AG08396 (cell line): ENCODE measurements around the gene SH3BP1.

Source experiments
- DNase-seq: peaks from one replicate; pipeline ENCODE4 v3.0.0; 2012; ENCODE audit warnings: low spot score, mixed read lengths

SH3BP1 gene

DNA sequence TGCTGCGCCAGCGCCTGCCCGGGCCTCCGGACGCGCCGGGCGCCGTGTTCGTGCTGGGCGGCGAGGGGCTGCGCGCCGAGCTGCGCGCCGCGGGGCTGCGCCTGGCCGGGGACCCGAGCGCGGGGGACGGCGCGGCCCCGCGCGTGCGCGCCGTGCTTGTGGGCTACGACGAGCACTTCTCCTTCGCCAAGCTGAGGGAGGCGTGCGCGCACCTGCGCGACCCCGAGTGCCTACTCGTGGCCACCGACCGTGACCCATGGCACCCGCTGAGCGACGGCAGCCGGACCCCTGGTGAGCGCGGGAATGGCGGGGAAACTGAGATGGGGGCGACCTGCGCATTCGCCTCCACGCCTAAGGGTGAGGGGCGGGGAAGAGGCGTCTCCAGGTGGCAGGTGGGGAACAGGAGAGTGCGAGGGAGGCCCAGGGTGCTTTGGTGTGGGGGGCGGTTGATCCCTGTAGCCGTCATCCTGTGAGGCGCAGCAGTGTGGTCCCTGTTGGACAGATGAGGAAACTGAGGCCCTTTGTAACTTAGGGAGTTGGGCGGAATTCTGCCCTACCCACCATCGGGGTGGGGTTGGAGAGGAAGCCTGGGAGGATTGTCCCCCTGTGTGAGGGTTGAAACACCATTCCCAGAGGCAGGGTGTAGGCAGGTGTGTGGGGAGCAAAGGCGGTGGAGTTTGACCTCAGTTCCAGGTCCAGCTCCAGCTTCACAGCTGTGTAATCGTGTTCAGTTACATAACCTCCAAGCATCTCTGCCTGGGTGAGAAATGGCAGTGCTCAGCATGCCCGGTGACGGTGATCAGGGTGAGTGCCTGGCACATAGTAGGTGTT lies 19.8 kb downstream of the SH3BP1 start:
- no peak for DNase-seq

DNA sequence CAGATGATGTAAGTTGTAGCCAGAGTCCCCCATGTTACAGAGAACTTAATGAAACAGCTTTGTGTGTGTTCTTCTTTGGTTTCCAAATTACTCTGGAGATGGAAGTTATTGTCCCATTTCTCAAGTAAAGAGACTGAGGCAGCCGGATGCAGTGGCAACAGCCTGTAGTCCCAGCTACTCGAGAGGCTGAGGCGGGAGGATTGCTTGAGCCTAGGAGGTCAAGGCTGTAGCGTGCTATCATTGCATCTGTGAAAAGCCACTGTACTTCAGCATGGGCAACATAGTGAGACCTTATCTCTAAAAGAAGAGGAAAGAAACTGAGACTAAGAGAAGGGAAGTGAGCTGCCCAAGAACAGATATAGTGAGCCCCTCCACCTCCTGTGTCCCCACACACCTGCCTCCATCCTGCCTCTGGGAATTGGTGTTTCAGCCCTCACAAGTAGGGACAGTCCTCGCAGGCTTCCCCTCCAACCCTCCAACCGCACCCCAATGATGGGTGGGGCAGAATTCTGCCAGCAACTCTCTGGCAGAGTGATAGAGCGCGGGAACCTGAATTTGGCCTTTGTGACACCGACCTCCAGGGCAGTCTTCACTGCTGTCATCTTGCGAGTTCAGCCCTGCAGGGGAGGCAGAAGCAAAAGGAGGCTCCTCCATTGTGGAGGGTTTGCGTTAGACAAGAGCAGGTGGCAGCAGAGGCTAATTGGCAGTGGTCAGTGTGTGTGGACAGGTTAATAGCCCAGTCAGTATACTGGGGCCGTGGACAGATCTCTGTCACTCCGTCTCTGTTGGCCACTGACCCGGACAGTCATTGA lies 20.6 kb downstream of the SH3BP1 start:
- no peak for DNase-seq

DNA sequence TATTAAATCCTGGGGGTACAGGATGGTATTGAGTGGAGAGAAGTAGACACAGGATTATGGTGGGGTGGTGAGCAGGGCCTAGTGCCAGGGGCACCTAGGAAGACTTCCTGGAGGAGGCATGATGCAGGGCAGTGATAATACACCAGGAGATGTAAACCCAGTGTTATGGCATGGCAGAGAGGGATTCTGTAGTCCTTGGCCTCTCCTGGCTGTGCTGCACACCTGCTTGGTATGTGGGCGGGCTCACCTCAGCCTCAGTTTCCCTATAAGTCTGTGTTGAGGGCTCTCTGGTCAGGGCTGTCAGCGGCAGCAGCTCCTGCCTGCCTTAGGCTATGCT lies 21.2 kb downstream of the SH3BP1 start:
- DNase-seq: no peak

DNA sequence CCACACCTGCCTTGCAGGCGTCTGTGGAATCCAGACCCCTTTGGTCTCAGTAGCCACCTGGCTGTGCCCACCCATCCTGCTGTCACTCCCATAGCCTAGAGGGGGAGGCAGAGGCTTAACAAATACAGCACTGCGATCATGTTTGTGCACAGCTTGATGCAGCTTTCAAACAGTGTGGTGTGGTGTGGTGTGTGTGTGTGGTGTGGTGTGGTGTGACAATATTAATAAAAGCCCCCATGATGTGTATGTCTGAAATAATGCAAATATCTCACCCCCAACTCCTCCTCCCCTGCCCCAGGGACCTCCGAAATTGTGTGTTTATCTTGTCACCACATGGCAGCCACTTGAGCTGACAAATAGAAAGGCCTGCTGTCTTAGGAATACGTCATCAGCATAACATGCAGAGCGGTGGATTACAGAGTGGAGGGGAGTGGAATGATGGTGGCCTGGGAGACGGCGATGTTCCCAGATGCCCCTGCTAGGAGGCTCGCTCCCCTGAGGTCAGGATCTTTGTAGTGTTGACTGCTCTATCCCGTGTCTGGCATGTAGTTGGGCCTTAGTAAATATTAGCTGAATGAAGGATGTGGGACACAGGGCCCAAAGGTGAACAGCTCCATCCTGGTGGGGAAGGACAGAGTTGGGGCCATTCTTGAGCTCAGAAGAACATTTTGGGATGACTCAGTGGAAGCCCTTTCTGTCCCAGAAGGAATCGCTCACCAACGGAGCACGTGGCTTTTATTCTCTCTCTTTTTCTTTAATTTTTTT lies 21.9 kb downstream of the SH3BP1 start:
- peak; percentile 71 for DNase-seq

DNA sequence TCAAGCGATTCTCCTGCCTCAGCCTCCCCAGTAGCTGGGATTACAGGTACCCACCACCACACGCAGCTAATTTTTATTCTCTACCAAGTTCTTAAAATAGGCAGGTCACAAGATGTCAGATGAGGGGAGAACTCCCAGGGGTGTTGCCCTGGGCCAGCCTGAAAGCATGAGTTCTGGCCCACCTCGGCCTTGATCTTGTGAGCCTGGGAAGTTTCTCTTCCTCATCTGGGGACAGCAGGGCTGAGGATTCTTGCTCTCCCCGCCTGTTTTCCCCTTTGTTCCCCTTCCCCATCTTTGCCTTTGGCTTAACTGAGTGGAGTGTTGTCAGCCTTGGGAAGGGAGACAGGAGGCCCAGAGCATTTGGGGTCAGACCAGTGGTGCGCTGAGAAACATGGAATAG lies 22.6 kb downstream of the SH3BP1 start:
- DNase-seq: no peak

DNA sequence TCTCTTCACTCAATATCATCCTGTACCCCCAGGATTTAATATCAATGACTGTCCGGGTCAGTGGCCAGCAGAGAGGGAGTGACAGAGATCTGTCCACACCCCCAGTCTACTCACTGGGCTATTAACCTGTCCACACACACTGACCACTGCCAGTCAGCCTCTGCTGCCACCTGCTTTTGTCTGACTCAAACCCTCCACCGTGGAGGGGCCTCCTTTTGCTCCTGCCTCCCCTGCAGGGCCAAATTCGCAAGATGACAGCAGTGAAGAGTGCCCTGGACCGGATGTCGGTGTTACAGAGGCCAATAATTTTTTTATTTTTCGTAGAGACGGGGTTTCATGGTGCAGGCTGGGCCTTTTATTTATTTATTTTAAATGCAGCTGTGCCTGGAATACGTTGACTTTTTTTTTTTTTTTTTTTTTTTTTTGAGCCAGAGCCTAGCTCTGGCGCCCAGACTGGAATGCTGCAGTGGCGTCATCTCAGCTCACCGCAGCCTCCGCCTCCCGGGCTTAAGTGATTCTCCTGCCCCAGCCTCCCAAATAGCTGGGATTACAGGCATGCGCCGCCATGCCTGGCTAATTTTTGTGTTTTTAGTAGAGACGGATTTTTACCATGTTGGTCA lies 24.2 kb downstream of the SH3BP1 start:
- no peak for DNase-seq

DNA sequence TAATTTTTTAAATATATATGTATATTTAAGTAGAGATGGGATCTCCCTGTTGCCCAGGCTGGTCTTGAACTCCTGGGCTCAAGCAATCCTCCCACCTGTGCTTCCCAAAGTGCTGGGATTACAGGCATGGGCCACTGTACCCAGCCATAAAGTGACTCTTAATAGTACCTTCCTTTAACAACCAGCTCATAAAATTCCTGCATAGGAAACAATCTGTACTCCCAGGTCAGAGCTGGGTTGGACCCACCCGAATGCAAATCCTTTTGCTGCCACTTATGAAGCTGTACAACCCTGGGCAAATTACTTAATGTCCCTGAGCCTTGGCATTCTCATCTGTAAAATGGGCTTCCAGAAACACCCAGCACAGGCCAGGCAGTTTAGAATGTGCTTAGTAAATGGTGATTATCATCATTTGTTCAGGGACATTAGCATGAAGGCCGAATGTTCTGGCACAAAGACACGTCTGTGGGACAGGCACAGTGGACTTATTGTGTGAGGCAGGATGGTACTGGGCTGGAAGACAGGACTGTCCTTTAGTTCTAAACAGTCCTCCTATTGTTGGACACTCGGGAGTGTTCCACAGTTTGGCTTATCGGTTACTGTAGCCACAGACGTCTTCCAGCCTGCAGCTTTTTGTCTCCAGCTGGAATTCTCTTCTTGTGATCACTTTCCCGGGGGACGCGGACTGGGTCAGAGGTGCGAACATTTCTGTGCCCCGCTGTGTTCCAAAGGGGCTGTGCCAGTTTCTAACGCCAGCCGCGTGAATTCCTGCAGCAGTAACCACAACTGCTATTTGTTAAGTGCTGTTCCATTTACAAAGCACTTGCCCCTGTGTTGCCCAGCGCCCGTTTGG lies 25.0 kb downstream of the SH3BP1 start:
- DNase-seq: no peak

DNA sequence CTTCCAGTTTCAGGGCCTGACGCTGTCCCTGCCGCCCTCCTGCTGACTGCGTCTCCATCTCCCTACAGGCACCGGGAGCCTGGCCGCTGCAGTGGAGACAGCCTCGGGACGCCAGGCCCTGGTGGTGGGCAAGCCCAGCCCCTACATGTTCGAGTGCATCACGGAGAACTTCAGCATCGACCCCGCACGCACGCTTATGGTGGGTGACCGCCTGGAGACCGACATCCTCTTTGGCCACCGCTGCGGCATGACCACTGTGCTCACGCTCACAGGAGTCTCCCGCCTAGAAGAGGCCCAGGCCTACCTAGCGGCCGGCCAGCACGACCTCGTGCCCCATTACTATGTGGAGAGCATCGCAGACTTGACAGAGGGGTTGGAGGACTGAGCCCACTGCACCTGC lies 26.0 kb downstream of the SH3BP1 start:
- DNase-seq: no peak

DNA sequence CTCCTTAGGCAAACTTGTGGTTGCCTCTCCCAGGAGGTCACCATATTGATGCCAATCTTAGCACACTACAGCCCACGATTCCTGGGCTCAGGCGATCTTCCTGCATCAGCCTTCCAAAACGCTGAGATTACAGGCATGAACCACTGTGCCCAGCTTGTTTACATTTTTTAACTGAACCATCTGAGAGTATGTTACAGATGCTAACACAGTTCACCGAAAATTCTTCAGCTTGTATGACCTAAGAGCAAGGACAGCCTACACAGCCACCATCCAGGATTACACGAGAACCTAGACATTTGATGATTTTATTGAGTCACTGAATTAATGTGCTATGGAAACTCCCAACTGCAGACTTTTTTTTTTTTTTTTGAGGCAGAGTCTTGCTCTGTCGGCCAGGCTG lies 30.1 kb downstream of the SH3BP1 start:
- peak; percentile 74 for DNase-seq

DNA sequence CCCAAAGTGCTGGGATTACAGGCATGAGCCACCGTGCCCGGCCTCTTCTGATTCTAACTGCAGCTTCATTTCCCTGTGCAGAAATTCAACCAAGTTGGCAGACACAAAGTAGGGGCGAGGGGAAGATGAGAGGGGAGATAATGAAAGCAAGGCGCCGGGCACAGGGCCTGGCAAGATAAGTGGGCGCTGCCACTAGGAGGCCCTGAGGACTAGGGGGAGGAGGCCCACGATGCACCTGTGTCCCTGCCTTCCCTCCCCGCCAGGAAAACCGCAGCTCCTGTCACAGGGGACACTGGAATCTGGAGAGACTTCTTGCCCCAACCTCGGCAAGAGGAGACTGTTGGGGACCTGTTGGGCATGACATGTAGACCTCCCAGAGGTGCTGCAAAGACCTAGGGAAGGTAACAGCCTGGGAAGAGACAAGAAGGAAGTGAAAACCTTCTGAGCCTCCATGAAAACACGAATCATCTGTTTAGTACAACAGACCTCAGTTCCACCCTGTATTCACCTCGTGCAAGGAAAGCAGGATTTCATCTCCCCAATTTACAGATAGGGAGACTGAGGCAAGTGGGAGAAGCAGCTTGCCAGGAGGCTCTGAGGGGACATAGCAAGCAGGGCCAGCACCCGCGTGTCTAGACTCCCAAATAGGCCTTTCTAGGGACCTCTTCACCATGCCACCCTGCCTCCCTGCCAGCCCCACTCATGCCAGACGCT lies 32.9 kb downstream of the SH3BP1 start:
- no peak for DNase-seq

DNA sequence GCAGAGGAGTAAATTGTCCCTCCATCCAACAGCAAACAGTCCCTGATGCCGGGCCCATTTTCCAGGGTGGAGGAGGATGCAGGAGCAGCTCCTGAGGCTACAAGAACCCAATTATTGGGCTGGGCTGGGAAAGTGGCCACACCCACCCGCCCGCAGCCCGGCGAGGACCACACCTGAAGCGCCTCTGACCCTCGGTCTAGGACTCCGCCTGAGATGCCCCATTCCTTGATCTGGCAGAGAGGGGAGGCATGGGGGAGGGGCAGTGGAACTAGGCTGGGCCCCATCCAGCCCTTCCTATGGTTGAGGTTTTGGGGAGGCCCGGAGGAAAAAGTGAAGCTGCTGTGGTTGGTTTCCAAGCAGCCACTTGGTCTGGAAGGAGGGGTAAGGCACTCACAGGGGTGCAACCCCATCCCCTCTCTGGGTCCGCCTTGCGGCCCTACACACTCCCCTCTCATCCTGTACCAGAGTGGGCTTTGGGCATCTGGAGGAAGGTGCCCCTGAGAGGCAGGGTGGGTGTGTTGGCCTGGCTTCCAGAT lies 33.5 kb downstream of the SH3BP1 start:
- no peak for DNase-seq

DNA sequence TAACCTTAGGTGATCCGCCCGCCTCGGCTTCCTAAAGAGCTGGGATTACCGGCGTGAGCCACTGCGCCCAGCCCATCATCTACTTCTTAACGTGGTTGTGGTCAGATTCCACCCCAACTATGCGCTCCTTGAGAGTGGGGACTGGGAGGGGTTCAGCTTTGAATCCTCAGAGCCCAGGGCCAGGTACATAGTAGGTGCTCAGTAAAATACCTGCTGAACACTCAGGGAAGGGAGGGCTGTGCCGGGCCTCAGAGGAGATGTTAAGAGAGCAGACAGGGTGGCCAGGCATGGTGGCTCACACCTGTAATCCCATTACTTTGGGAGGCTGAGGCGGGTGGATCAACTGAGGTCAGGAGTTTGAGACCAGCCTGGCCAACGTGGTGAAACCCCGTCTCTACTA lies 34.8 kb downstream of the SH3BP1 start:
- DNase-seq: no peak

DNA sequence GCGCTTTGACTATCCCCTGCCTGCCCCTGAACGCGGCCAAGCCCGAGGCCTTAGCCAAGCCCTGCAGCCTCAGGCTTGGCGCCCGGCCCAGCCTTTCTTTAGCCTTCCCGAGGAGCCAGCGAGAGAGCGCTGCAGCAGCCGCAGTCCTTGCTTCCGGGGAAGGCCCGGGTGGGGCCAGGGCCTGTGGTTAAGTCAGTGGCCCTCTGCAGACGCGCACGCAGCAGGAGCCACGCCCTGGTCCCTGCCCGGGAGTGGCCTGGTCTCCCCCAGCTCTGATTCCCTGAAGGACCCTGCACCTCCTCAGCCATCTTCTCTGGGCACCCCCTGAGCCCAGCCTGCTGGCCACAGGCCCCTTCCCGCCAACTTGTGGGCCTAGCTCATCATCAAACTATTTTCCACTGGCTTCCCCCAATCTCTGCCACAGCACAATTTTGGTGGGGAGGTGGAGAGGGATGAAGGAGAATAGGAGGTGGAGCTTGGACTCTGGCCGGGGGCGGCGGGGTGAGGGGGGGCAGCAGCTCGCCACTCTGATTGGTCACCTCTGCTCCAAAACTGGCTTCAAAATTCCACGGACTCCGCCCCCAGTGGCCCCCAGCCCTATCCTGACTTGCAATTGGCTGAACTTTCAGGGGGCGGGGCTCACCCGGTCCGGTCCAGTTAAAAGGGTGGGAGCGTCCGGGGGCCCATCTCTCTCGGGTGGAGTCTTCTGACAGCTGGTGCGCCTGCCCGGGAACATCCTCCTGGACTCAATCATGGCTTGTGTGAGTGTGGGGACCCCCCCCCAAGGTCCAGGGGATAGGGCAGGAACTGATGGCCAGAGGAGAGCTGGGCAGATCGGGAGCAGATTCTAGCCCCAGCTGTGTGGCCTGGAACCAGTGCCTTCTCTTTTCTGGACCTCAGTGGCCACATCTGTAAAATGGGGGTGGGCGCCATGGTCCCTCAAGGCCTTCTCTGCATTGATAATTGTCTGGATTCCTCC lies 35.8 kb downstream of the SH3BP1 start, which contains the start of gene LGALS1:
Gene LGALS1 (plus strand): TSS at position 686 of the 979 bp plus-strand sequence. CDS start 67 bp downstream, at position 753.
- DNase-seq: peak; percentile 96

DNA sequence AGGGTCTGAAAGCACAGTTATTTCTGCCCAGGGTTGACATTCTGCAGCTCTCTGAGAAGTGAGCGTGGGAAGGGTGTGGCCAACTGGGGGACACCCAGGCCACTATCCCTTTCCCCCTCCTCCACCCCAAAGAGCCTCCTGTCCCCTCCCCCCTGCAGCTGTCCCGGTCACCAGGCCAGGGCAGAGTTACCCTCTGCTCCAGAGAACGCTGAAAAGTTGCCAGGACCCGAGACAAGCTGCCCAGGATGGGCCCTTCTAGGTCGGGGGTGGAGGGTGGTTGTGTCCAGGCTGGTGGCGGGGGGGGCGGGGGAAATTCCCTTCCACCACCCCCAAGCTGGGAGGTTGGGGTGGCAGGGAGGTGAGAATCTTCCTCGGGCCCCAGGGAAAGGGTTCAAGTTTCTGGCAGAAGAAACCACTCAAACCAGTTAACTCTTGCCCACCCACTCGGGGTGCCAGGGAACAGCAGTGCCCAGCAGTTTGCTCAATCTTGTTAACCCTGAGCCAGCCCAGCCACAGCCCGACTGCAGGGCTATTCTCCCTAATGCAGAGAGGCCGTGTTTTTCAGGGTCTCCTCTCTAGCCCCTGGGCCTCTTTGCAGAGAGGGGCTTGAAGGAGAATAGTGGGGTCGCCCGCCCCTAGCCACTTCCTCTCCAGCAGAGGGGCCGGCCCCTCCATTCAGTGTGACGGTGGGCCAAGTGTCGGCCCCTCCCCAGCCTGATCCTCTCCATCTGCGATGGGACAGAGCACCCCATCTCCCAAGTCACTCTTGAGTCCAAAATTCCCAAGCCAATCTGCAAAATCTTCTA lies 36.7 kb downstream of the SH3BP1 start:
- no peak for DNase-seq

DNA sequence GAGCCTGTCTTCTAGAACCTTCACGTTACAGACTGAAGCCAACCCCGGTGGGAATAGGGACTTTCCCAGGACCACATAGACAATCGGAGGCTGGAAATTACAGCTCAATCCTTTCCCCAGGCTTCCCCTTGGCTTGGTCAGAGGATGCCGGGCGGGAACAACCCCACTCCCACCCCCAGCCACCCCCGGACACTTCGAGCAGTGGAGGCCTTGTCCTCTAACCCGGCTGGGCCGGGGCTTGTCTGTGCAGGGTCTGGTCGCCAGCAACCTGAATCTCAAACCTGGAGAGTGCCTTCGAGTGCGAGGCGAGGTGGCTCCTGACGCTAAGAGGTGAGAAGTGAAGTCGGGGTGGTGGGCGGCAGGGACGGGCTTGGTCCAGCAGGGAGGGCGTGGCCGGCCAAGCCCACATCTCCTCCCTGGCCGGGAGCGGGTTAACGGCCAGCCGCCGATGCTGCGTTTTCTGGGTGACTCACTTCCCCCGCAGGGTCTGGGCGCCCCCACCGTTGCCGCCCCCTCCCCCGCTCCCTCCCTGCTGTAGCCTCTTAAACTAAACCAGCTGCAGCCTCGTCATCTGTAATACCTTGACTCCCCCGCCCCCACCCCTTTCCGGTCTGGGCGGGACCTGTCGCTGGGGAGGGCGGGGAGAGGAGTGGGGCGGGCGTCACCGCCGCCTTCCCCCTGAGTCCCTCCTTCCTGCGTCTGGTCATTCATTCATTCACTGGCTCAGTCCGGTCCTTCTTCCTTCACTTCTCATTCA lies 37.4 kb downstream of the SH3BP1 start:
- peak; percentile 84 for DNase-seq

DNA sequence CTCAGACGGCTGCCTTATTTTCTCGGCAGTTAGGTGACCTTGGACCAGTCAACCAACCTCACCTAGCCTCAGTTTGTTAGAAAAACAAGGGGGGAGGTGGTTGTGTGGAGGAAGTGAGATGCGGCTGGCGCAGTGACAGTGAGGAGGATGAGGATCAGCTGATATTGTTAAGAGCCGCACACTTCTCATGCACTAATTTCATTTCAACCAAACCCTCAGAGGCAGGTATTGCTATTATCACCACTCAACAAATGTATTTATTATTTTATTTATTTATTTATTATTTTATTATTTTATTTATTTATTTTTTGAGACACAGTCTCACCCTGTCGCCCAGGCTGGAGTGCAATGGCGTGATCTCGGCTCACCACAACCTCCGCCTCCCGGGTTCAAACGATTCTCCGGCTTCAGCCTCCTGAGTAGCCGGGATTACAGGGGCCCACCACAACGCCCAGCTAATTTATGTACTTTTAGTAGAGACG lies 38.1 kb downstream of the SH3BP1 start:
- DNase-seq: no peak

DNA sequence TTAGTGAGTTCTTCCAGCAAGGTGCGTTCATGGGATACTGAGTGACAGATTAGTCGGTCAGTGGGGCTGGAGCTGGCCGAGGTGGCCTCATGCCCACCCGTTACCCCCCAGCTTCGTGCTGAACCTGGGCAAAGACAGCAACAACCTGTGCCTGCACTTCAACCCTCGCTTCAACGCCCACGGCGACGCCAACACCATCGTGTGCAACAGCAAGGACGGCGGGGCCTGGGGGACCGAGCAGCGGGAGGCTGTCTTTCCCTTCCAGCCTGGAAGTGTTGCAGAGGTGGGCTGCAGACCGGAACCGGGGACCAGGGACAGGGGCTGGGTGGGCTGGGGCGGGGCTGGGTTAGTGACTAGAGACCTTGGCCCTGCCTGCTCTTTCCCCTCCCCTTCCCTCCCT lies 38.9 kb downstream of the SH3BP1 start:
- no peak for DNase-seq
